Right ventricle myocardium superior (tissue), 1 donor: ENCODE measurements around the gene TMEM258. TPM values are rescaled to one million over a fixed set of nuclear protein-coding genes. Genes with fewer than 3 reads are reported as not detected.

Experiments used
- ATAC-seq: fragments of 200-7000 bp; cut with Tn5 transposase; one replicate; pipeline ENCODE4 v1.9.1; 2020; ENCODE audit warnings: mild to moderate bottlenecking; ENCODE audit not compliant: poor library complexity
- DNase-seq: peaks from one replicate; pipeline ENCODE4 v3.0.0-alpha.2; 2020
- intact Hi-C: fragments of 100-400 bp; cut with DNase I; formaldehyde crosslinking; loops from one replicate; pipeline ENCODE4 v1.11.2; 2022
- total RNA-seq: library from RNA; stranded (reverse); fragmentation: NEBNext Ultra II Directional; extraction: Animal tissue kit (Norgen Biotek cat#: 25700); gene quantifications from one replicate; pipeline ENCODE4 v1.2.1, GENCODE V29; 2021
- donor health status: DM: no; HTN: yes; CAD: no; lungs with severe emphysema.

Gene TMEM258
- total RNA-seq, 1 donor from 2014 or later: 123 TPM

- DNase-seq (no peak), ATAC-seq (no peak)
- intact Hi-C loops: no loop called here
These were observed 10.2 kb upstream of the TMEM258 start for GRCh38 chr11:61802605-61803004.

- no peak for ATAC-seq
- no peak for DNase-seq
- intact Hi-C loops: no loop called here
These were observed 8.2 kb upstream of the TMEM258 start for GRCh38 chr11:61800331-61801281.

GRCh38 chr11:61799665-61800284 is 7.4 kb upstream of the TMEM258 start:
- DNase-seq: no peak
- no peak for ATAC-seq
- intact Hi-C loops: loop anchor here (5.0 to 10.0 kb wide), 3 partner anchors 93 to 285 kb away; partner anchors contain the start of gene FADS3

- intact Hi-C loops: loop anchor here (5.0 to 10.0 kb wide), 3 partner anchors 95 to 287 kb away; partner anchors contain the start of gene FADS3
- ATAC-seq: peak; percentile 61
- peak; percentile 71 for DNase-seq
These were observed 5.0 kb upstream of the TMEM258 start for GRCh38 chr11:61797263-61797944.

GRCh38 chr11:61795876-61796526 is 3.6 kb upstream of the TMEM258 start:
- DNase-seq (peak; percentile 31), ATAC-seq (no peak)
- intact Hi-C loops: loop anchor here (5.0 to 10.0 kb wide), 3 partner anchors 96 to 289 kb away; partner anchors contain the start of gene FADS3

GRCh38 chr11:61795459-61795858 is 3.1 kb upstream of the TMEM258 start:
- DNase-seq (peak; percentile 26), ATAC-seq (no peak)
- intact Hi-C loops: loop anchor here (5.0 to 10.0 kb wide), 3 partner anchors 97 to 289 kb away; partner anchors contain the start of gene FADS3

GRCh38 chr11:61794579-61794978 is 2.2 kb upstream of the TMEM258 start:
- no peak for DNase-seq
- intact Hi-C loops: loop anchor here (10.0 kb wide), 1 partner anchor 290 kb away; no protein-coding TSS in a partner anchor
- ATAC-seq: no peak

- intact Hi-C loops: loop anchor here (10.0 kb wide), 1 partner anchor 291 kb away; no protein-coding TSS in a partner anchor
- ATAC-seq (no peak), DNase-seq (peak; percentile 8)
These were observed 1.4 kb upstream of the TMEM258 start for GRCh38 chr11:61793829-61794204.

- DNase-seq: peak; percentile 49
- intact Hi-C loops: loop anchor here (10.0 kb wide), 1 partner anchor 292 kb away; no protein-coding TSS in a partner anchor
- no peak for ATAC-seq
These were observed 857 bp upstream of the TMEM258 start for GRCh38 chr11:61793083-61793828.

- peak; percentile 71 for DNase-seq
- peak; percentile 55 for ATAC-seq
- intact Hi-C loops: loop anchor here (10.0 kb wide), 1 partner anchor 293 kb away; no protein-coding TSS in a partner anchor
These were observed 576 bp downstream of the TMEM258 start for GRCh38 chr11:61791737-61792309.

- DNase-seq: no peak
- no peak for ATAC-seq
- intact Hi-C loops: no loop called here
These were observed 4.4 kb downstream of the TMEM258 start for GRCh38 chr11:61787928-61788491.

- DNase-seq: no peak
- no peak for ATAC-seq
- intact Hi-C loops: no loop called here
These were observed 6.5 kb downstream of the TMEM258 start for GRCh38 chr11:61785837-61786402.

GRCh38 chr11:61784506-61784805 is 7.9 kb downstream of the TMEM258 start:
- intact Hi-C loops: no loop called here

GRCh38 chr11:61783717-61784505 is 8.5 kb downstream of the TMEM258 start:
- DNase-seq (no peak), ATAC-seq (no peak)
- intact Hi-C loops: no loop called here

More at GRCh38 chr11:61784506-61784805, 7.9 kb downstream of the TMEM258 start:
- DNase-seq (no peak), ATAC-seq (no peak)

GRCh38 chr11:61782841-61783240 is 9.6 kb downstream of the TMEM258 start:
- DNase-seq: no peak
- intact Hi-C loops: no loop called here
- ATAC-seq: no peak

GRCh38 chr11:61782299-61782698 is 10.1 kb downstream of the TMEM258 start:
- ATAC-seq (no peak), DNase-seq (no peak)
- intact Hi-C loops: no loop called here
